ENCODE measurements around the gene NEK5.

NEK5 gene

GRCh38 chr13:51999510-51999911, 129.4 kb downstream of the NEK5 start:
- no peak overlapping the region for H3K4me3 ChIP-seq (ENCODE audit: low read depth, low read length)
- TF ChIP-seq CTCF (IDR thresholded peaks at IDR 0.05; ENCODE audit: insufficient read depth, low read length, missing control alignments), result no peak
- CTCF ChIA-PET, result interaction anchor here (1.0 to 6.2 kb wide), 5 partner anchors 10 to 451 kb away, joined by 3 to 61 read pairs (median 12); partner anchors contain the start of genes ALG11, ATP7B and NEK5
- POLR2A ChIA-PET, result no interaction called here
- no peak for DNase-seq (ENCODE audit: low read depth, low spot score)

- H3K4me3 ChIP-seq (ENCODE audit: low read depth, low read length), result no peak overlapping the region
- TF ChIP-seq CTCF (IDR thresholded peaks at IDR 0.05; ENCODE audit: insufficient read depth, low read length, missing control alignments), result no peak
- ChIA-PET CTCF (interaction anchor here (0.7 to 6.2 kb wide), 5 partner anchors 10 to 452 kb away, joined by 3 to 61 read pairs (median 12); partner anchors contain the start of genes ALG11, ATP7B and NEK5), POLR2A (no interaction called here)
- no peak for DNase-seq (ENCODE audit: low read depth, low spot score)
Observed at GRCh38 chr13:51998723-51999509, 130.0 kb downstream of the NEK5 start.

GRCh38 chr13:51997641-51998330, 131.1 kb downstream of the NEK5 start:
- CTCF ChIA-PET, result interaction anchor here (0.7 to 1.0 kb wide), 3 partner anchors 9 to 130 kb away, joined by 3 read pairs; no protein-coding TSS in a partner anchor
- H3K4me3 ChIP-seq (ENCODE audit: low read depth, low read length), result no peak overlapping the region
- DNase-seq (ENCODE audit: low read depth, low spot score), result no peak
- POLR2A ChIA-PET, result no interaction called here
- no peak for TF ChIP-seq CTCF (IDR thresholded peaks at IDR 0.05; ENCODE audit: insufficient read depth, low read length, missing control alignments)

- ChIA-PET POLR2A (no interaction called here), CTCF (interaction anchor here (0.7 to 1.0 kb wide), 3 partner anchors 9 to 131 kb away, joined by 3 read pairs; partner anchors contain the start of gene NEK5)
- no peak for DNase-seq (ENCODE audit: low read depth, low spot score)
- no peak for TF ChIP-seq CTCF (IDR thresholded peaks at IDR 0.05; ENCODE audit: insufficient read depth, low read length, missing control alignments)
- no peak overlapping the region for H3K4me3 ChIP-seq (ENCODE audit: low read depth, low read length)
Observed at GRCh38 chr13:51997186-51997585, 131.7 kb downstream of the NEK5 start.

- ChIA-PET CTCF (interaction anchor here (0.7 to 1.0 kb wide), 3 partner anchors 10 to 132 kb away, joined by 3 read pairs; partner anchors contain the start of gene NEK5), POLR2A (no interaction called here)
- TF ChIP-seq CTCF (IDR thresholded peaks at IDR 0.05; ENCODE audit: insufficient read depth, low read length, missing control alignments), result no peak
- DNase-seq (ENCODE audit: low read depth, low spot score), result no peak
- no peak overlapping the region for H3K4me3 ChIP-seq (ENCODE audit: low read depth, low read length)
Observed at GRCh38 chr13:51996641-51997040, 132.2 kb downstream of the NEK5 start.
